HL-60 (cell line): ENCODE results near the gene SH3RF3.
A peak's percentile ranks its signal among the peaks of the same experiment; 100 is the strongest.

Experiments used
- DNase-seq, 2 experiments: peaks; one replicate each; pipeline ENCODE4 v3.0.0-alpha.2; 2010 to 2020; ENCODE audit warnings: low read depth in 1 of 2, low spot score in 1 of 2
- H3K27ac ChIP-seq: fragments of 250-450 bp; sonication (Bioruptor Pico); replicated peaks from 2 replicates; pipeline ENCODE4 v1.5.1; 2020; ENCODE audit warnings: mild to moderate bottlenecking, moderate library complexity
- H3K27me3 ChIP-seq: fragments of 250-450 bp; sonication (Bioruptor Pico); 2 replicates; pipeline ENCODE4 v1.5.1; 2021; ENCODE audit warnings: mild to moderate bottlenecking, moderate library complexity; ENCODE audit not compliant: insufficient read depth, poor library complexity, severe bottlenecking
- H3K4me3 ChIP-seq: replicated peaks from 2 replicates; pipeline ENCODE4 v1.5.1; 2011; ENCODE audit warnings: mild to moderate bottlenecking, control low read depth, low read length; ENCODE audit not compliant: insufficient read depth
- CTCF ChIP-seq: IDR thresholded peaks from one replicate; pipeline ENCODE4 v1.5.1; 2011; ENCODE audit warnings: low read length, control low read depth, inconsistent platforms; ENCODE audit not compliant: insufficient read depth
- GABPA ChIP-seq: IDR thresholded peaks from 2 replicates; pipeline ENCODE4 v1.6.1; 2012; ENCODE audit warnings: low read depth
- POLR2AphosphoS5 ChIP-seq: IDR thresholded peaks from 2 replicates; pipeline ENCODE4 v1.6.1; 2012; ENCODE audit warnings: low read depth
- REST ChIP-seq: IDR thresholded peaks from 2 replicates; pipeline ENCODE4 v1.6.1; 2012; ENCODE audit warnings: low read depth; ENCODE audit not compliant: insufficient replicate concordance
- SPI1 ChIP-seq: IDR thresholded peaks from 2 replicates; pipeline ENCODE4 v1.6.1; 2012; ENCODE audit warnings: low read depth, mild to moderate bottlenecking, borderline replicate concordance

Gene SH3RF3

GRCh38 chr2:109542384-109542783 lies 413.4 kb downstream of the SH3RF3 start:
- DNase-seq, result no peak
- Histone ChIP-seq H3K4me3 (no peak overlapping the region), H3K27ac (no peak overlapping the region), H3K27me3 (peaks cover 4% of the 10 kb centered on the region)
- TF ChIP-seq POLR2AphosphoS5 (no peak), SPI1 (no peak), GABPA (no peak), CTCF (no peak), REST (no peak)

- DNase-seq, result peak; percentile 21 to 57
- H3K4me3 ChIP-seq, result no peak overlapping the region
- peak; percentile 86 for TF ChIP-seq CTCF
- TF ChIP-seq REST, result no peak
- no peak overlapping the region for H3K27ac ChIP-seq
- peaks cover 3% of the 10 kb centered on the region for H3K27me3 ChIP-seq
Observed at GRCh38 chr2:109545828-109546713, 417.1 kb downstream of the SH3RF3 start.

- Histone ChIP-seq H3K4me3 (no peak overlapping the region), H3K27ac (no peak overlapping the region), H3K27me3 (no peaks in the 10 kb centered on the region)
- TF ChIP-seq GABPA (no peak), CTCF (no peak), REST (no peak), SPI1 (no peak), POLR2AphosphoS5 (no peak)
- DNase-seq, result no peak
Observed at GRCh38 chr2:109547280-109547679, 418.3 kb downstream of the SH3RF3 start.
